Endothelial cell of umbilical vein (primary cell): ENCODE measurements around the gene RNF146. TPM values are rescaled to one million over a fixed set of nuclear protein-coding genes. Genes with fewer than 3 reads are reported as not detected.

Experiments used
- BruUV-seq: library from RNA; stranded (reverse); fragments of 400-500 nt; replicated peaks from 2 replicates; lab custom pipeline; 2021; lab: Mats Ljungman, UMichigan
- CTCF ChIA-PET: fragments of 300-600, 350-600 bp; sonication (Branson Sonifier 250); formaldehyde crosslinking; loops from one replicate; lab custom pipeline; 2021; ENCODE audit warnings: antibody characterized with exemption, inconsistent platforms; lab: Charles Lee
- POLR2A ChIA-PET: fragments of 300-600, 350-600 bp; sonication (Branson Sonifier 250); formaldehyde crosslinking; loops from one replicate; lab custom pipeline; 2021; ENCODE audit warnings: antibody characterized with exemption, inconsistent platforms; lab: Charles Lee
- DNase-seq: peaks from one replicate; pipeline ENCODE4 v3.0.0-alpha.2; 2011; ENCODE audit warnings: low read depth, low spot score
- FAIRE-seq: peaks from 2 replicates; lab custom pipeline; 2011; peaks lifted over from hg19 to GRCh38; lab: Jason Lieb, UNC
- H2AFZ ChIP-seq: 2 replicates; pipeline ENCODE4 v1.6.0; 2012; ENCODE audit warnings: low read depth, low read length, control low read depth, inconsistent platforms
- H3K27ac ChIP-seq: 2 replicates; pipeline ENCODE4 v1.5.1; 2011; ENCODE audit warnings: low read depth, mild to moderate bottlenecking, control low read depth, low read length, moderate library complexity; ENCODE audit not compliant: insufficient read depth
- H3K27me3 ChIP-seq, 2 experiments: 2 replicates each; pipeline versions ENCODE4 v1.6.0 to v1.6.1; 2011; ENCODE audit warnings: low read length in 2 of 2, mixed read lengths in 1 of 2; ENCODE audit not compliant: control insufficient read depth in 2 of 2, insufficient read depth in 2 of 2
- H3K36me3 ChIP-seq, 2 experiments: 2 replicates in 1 of 2; 3 replicates in 1 of 2; pipeline ENCODE4 v1.5.1; 2011; ENCODE audit warnings: low read length in 2 of 2, mild to moderate bottlenecking in 1 of 2, moderate library complexity in 1 of 2; ENCODE audit not compliant: control insufficient read depth in 2 of 2, insufficient read depth in 2 of 2; ENCODE audit errors: extremely low read depth in 1 of 2
- H3K4me1 ChIP-seq: 3 replicates; pipeline ENCODE4 v1.5.1; 2011; ENCODE audit warnings: mild to moderate bottlenecking, low read length; ENCODE audit not compliant: control insufficient read depth, insufficient read depth; ENCODE audit errors: extremely low read depth
- H3K4me2 ChIP-seq: 2 replicates; pipeline ENCODE4 v1.6.1; 2011; ENCODE audit warnings: low read length, control low read depth, mixed read lengths; ENCODE audit not compliant: insufficient read depth
- H3K4me3 ChIP-seq, 3 experiments: fragments of 200-600 bp in 1 of 3; sonication (generic), shearing (Covaris generic) in 1 of 3; replicated peaks in 1 of 3; 2 replicates each; pipeline ENCODE4 v1.5.1; 2011 to 2016; ENCODE audit warnings: control low read depth in 3 of 3, low read length in 3 of 3, mild to moderate bottlenecking in 2 of 3, inconsistent platforms in 1 of 3, low read depth in 1 of 3, moderate library complexity in 1 of 3; ENCODE audit not compliant: insufficient read depth in 1 of 3
- H3K79me2 ChIP-seq: 2 replicates; pipeline ENCODE4 v1.6.0; 2012; ENCODE audit warnings: low read length, inconsistent platforms; ENCODE audit not compliant: control insufficient read depth, insufficient read depth
- H3K9ac ChIP-seq: replicated peaks from 2 replicates; pipeline ENCODE3; 2011; ENCODE audit warnings: low read length, control low read depth; ENCODE audit not compliant: insufficient read depth; ENCODE audit errors: extremely low read depth
- H3K9me1 ChIP-seq: replicated peaks from 3 replicates; pipeline ENCODE4 v1.6.0; 2011; ENCODE audit warnings: mild to moderate bottlenecking, low read length; ENCODE audit not compliant: control insufficient read depth, insufficient read depth; ENCODE audit errors: extremely low read depth
- H3K9me3 ChIP-seq: replicated peaks from 2 replicates; pipeline ENCODE4 v1.5.1; 2012; ENCODE audit warnings: low read length, inconsistent platforms; ENCODE audit not compliant: control insufficient read depth, insufficient read depth
- H4K20me1 ChIP-seq: replicated peaks from 2 replicates; pipeline ENCODE3; 2011; ENCODE audit warnings: mild to moderate bottlenecking, low read length; ENCODE audit not compliant: control insufficient read depth, insufficient read depth; ENCODE audit errors: extremely low read depth
- EZH2 ChIP-seq: IDR thresholded peaks from 2 replicates; pipeline ENCODE4 v1.6.1; 2012; ENCODE audit warnings: borderline replicate concordance, low read depth, mild to moderate bottlenecking, moderate library complexity, low read length, inconsistent platforms; ENCODE audit not compliant: severe bottlenecking
- FOS ChIP-seq: IDR thresholded peaks from 2 replicates; pipeline ENCODE4 v1.6.1; 2011; ENCODE audit warnings: mild to moderate bottlenecking, low read length, moderate library complexity, borderline replicate concordance; ENCODE audit not compliant: insufficient read depth
- GATA2 ChIP-seq: IDR thresholded peaks from 2 replicates; pipeline ENCODE4 v1.7.0; 2011; ENCODE audit warnings: low read depth, mild to moderate bottlenecking, moderate library complexity, mixed read lengths, low read length; ENCODE audit not compliant: insufficient read length, insufficient read depth
- JUN ChIP-seq: IDR thresholded peaks from 2 replicates; pipeline ENCODE4 v1.6.1; 2011; ENCODE audit warnings: borderline replicate concordance, low read depth; ENCODE audit not compliant: insufficient read length, insufficient read depth
- MYC ChIP-seq: IDR thresholded peaks from one replicate; pipeline ENCODE4 v1.6.1; 2011; ENCODE audit warnings: mild to moderate bottlenecking, low read depth, low read length
- POLR2A ChIP-seq: IDR thresholded peaks from 2 replicates; pipeline ENCODE4 v1.6.1; 2012; ENCODE audit warnings: low read depth, mild to moderate bottlenecking, control low read depth, low read length
- POLR2AphosphoS5 ChIP-seq: IDR thresholded peaks from 2 replicates; pipeline ENCODE4 v1.6.1; 2012; ENCODE audit warnings: low read depth, mild to moderate bottlenecking, control low read depth, low read length, moderate library complexity; ENCODE audit not compliant: insufficient read depth
- dilution Hi-C: fragments of 300-500 bp; cut with MboI; formaldehyde crosslinking; loops from one replicate; pipeline ENCODE4 v1.15.0; 2019; ENCODE audit warnings: low sequenced_read_pairs; ENCODE audit not compliant: extremely low pct_ligation_motif_present
- intact Hi-C: fragments of 100-400 bp; cut with micrococcal nuclease; formaldehyde crosslinking; loops from one replicate; pipeline ENCODE4 v1.10.0; 2022
- polyA plus RNA-seq, 4 experiments: library from polyadenylated mRNA; depleted of rRNA in 3 of 4; stranded (reverse) in 3 of 4; unstranded in 1 of 4; fragments of >200 nt; gene quantifications; 2 replicates each; pipeline versions ENCODE4 v1.2.1 to v1.2.3, GENCODE V29; 2011 to 2012; ENCODE audit warnings: missing spikeins in 1 of 4
- total RNA-seq: library from RNA; stranded (reverse); gene quantifications from 2 replicates; pipeline ENCODE4 v1.2.3, GENCODE V29; 2021
- TF ChIP-seq, protein P1 (sequence below): IDR thresholded peaks from 2 replicates; pipeline ENCODE4 v1.6.1; 2011; ENCODE audit not compliant: insufficient read depth, insufficient read length
- TF ChIP-seq, protein P2 (sequence below), 2 donors: IDR thresholded peaks; 1 replicate in 1 of 2; 2 replicates in 1 of 2; pipeline ENCODE4 v1.5.1; 2011; ENCODE audit warnings: low read length in 2 of 2, mild to moderate bottlenecking in 2 of 2, moderate library complexity in 2 of 2, control low read depth in 1 of 2, inconsistent platforms in 1 of 2, low read depth in 1 of 2; ENCODE audit not compliant: insufficient read depth in 1 of 2; ENCODE audit errors: extremely low read depth in 1 of 2

RNF146 gene
- total and polyA plus RNA-seq, 2 donors (not counting 3 experiments of a cell fraction or from before 2014, with no cell fraction given): 37.5 to 48.1 TPM

DNA sequence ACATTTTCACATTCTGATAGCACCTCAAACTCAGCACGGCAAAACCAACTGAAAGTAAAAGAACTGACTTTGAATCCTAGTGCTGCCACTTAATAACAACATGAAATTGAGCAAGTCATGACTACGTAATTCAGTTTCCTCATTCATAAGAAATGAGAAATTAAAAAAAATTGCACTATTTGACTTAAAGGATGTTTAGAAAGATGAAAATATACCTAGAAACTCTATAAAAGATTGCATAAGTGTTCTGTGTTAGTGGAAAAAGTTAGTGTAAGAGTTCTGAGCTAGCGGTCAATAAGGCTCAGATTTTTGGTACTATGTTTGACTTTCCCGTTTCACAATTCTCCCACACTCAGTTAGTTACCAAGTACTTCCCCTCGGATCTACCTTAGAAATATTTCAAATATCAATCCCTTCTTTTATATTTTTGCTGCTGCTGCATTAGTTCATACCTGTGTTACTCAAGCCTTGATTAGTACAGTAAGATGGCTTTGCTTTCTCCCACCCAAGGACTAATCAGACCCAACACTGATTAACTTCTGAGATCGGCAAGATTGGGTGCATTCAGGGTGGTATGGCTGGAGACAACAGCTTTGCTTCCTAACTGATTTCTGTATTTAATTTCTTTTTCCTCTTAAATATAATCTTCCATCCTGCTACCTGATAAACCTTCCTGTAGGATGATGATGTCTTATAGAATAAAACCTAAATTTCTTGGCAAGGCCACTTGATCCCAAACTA lies 50.9 kb downstream of the RNF146 start:
- dilution Hi-C loops: no loop called here
- Histone ChIP-seq H3K9me1 (no peaks in the 10 kb centered on the region), H3K4me3 (no peak overlapping the region), H3K27ac (no peak overlapping the region), H3K36me3 (peaks cover 0 to 2% of the 10 kb centered on the region in 2 experiments), H3K9me3 (no peaks in the 10 kb centered on the region), H3K4me2 (no peak overlapping the region), H3K9ac (no peak overlapping the region), H4K20me1 (no peaks in the 10 kb centered on the region), H3K79me2 (no peaks in the 10 kb centered on the region), H3K4me1 (no peaks in the 10 kb centered on the region), H3K27me3 (no peaks in the 10 kb centered on the region), H2AFZ (no peak overlapping the region)
- no peak for DNase-seq
- BruUV-seq: no TSS peak
- ChIA-PET POLR2A (no interaction called here), CTCF (interaction anchor here (0.8 to 1.5 kb wide), 3 partner anchors 19 to 51 kb away, joined by 3 read pairs; partner anchors contain the start of gene RNF146)
- FAIRE-seq: no peak
- intact Hi-C loops: no loop called here
- TF ChIP-seq MYC: no peak
- no peak for TF ChIP-seq JUN
- TF ChIP-seq POLR2A: no peak
- no peak for TF ChIP-seq EZH2
- TF ChIP-seq POLR2AphosphoS5: no peak
- no peak for TF ChIP-seq GATA2
- TF ChIP-seq, protein P1, sequence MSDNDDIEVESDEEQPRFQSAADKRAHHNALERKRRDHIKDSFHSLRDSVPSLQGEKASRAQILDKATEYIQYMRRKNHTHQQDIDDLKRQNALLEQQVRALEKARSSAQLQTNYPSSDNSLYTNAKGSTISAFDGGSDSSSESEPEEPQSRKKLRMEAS: no peak
- TF ChIP-seq FOS: no peak
- TF ChIP-seq, protein P2, sequence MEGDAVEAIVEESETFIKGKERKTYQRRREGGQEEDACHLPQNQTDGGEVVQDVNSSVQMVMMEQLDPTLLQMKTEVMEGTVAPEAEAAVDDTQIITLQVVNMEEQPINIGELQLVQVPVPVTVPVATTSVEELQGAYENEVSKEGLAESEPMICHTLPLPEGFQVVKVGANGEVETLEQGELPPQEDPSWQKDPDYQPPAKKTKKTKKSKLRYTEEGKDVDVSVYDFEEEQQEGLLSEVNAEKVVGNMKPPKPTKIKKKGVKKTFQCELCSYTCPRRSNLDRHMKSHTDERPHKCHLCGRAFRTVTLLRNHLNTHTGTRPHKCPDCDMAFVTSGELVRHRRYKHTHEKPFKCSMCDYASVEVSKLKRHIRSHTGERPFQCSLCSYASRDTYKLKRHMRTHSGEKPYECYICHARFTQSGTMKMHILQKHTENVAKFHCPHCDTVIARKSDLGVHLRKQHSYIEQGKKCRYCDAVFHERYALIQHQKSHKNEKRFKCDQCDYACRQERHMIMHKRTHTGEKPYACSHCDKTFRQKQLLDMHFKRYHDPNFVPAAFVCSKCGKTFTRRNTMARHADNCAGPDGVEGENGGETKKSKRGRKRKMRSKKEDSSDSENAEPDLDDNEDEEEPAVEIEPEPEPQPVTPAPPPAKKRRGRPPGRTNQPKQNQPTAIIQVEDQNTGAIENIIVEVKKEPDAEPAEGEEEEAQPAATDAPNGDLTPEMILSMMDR (IDR thresholded peaks at IDR 0.05; ENCODE audit: extremely low read depth in 1 of 2, insufficient read depth in 1 of 2, low read depth in 1 of 2, low read length in 2 of 2): no peak
